Hindlimb muscle (tissue), 1 donor: ENCODE results near the gene SRD5A1. TPM values are rescaled to one million over a fixed set of nuclear protein-coding genes. Genes with fewer than 3 reads are reported as not detected.
"Not testable (repeated sequence)": the region's sequence is repeated elsewhere in the genome, so short reads cannot be mapped to it uniquely, and the experiment has no call there.

Experiments used
- DNase-seq: peaks from one replicate; pipeline ENCODE4 v3.0.0-alpha.2; 2013
- polyA plus RNA-seq: library from polyadenylated mRNA; unstranded; fragments of 120-200 nt; gene quantifications from one replicate; pipeline ENCODE4 v1.2.1, GENCODE V29; 2013; ENCODE audit not compliant: insufficient read length

The SRD5A1 gene
- polyA plus RNA-seq, 1 donor: 13.7 TPM

DNA sequence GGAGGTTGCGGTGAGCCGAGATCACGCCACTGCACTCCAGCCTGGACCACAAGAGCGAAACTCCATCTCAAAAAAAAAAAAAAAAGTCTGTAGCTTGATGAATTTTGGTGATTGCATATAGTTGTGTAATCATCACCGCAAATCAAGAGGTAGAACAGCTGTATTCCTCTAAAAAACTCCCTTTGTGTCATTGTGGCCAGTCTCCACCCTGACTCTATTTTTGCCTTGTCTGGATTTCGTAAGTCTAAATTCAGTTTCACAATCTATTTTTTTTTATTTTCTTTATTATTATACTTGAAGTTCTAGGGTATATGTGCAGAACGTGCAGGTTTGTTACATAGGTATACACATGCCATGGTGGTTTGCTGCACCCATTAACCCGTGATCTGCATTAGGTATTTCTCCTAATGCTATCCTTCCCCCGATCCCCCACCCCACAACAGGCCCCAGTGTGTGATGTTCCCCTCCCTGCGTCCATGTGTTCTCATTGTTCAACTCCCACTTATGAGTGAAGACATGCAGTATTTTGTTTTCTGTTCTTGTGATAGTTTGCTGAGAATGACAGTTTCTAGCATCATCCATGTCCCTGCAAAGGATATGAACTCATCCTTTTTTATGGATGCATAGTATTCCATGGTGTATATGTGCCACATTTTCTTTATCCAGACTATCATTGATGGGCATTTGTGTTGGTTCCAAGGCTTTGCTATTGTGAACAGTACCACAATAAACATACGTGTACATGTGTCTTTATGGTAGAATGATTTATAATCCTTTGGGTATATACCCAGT lies 12.5 kb downstream of the SRD5A1 start:
- DNase-seq: not testable (repeated sequence)

- DNase-seq: no peak
Observed at GRCh38 chr5:6649186-6649585, 15.9 kb downstream of the SRD5A1 start.

DNA sequence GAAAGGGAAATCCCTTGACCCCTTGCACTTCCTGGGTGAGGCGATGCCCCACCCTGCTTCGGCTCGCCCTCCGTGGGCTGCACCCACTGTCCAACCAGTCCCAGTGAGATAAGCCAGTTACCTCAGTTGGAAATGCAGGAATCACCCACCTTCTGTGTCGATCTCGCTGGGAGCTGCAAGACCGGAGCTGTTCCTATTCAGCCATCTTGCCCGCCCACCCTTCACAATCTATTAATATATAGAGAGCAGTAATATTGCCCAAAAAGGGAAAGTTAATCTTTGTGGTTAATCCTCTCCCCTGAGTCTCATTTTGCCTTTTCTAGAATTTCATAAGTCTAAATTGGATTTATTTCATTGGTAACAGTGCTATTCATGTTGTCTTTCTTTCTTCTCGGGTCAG lies 16.4 kb downstream of the SRD5A1 start:
- no peak for DNase-seq

- no peak for DNase-seq
Observed at GRCh38 chr5:6652025-6652424, 18.8 kb downstream of the SRD5A1 start.

- DNase-seq: no peak
Observed at GRCh38 chr5:6655432-6655831, 22.2 kb downstream of the SRD5A1 start.

DNA sequence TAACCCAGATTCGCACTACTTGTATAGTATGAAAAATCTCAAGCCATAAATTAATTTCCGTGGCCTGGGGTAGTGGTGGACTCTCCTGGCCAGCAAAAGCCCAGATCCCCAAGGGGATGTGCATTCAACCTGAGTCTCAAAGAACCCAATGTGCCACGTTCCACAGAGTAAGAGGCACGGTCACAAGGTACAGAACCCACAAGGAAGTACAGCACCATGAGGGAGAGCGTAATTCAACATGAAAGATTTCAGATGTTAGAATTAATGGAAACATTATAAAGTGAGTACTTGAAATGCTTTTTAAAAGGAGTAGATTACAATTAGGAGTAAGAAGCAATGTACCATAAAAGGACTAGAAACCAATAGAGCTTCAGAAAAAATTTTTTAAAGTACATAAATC lies 23.4 kb downstream of the SRD5A1 start:
- no peak for DNase-seq

DNA sequence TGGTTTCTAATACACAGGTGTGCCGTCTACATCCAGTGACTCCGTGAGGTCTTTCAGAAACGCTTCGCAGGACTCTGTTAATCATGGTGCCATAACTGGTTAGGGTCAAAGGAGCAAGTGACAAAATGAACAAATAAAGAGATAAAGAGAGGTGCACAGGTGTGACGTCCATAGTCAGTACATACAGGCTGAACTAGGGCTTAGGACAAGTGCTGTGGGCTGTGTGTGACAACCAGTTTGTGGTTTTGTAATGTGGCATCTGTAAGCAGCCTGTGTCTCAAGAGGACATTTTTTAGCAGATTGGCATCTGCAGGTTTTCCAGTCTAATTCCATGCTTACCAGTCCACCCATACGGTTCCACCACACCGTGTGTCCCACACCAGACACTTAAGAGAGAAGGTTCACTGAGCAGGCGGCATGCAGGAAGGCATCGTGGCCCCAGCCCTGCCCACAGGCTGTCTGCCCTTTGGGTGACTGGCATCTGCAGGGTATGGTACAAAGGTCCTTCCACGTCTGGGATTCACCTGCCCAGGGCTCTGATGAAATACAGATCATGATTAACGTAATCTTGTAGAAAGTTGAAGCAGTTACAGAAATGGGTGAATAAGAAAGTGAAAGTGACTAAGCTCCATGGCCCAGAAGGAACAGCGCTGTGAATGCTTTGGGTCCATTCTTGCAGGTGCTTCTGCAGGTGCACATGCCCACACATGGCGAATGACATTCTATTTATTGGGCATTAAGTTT lies 26.9 kb downstream of the SRD5A1 start:
- no peak for DNase-seq

GRCh38 chr5:6660688-6661087 lies 27.4 kb downstream of the SRD5A1 start:
- DNase-seq: no peak

GRCh38 chr5:6666762-6667161 lies 33.5 kb downstream of the SRD5A1 start:
- no peak for DNase-seq

DNA sequence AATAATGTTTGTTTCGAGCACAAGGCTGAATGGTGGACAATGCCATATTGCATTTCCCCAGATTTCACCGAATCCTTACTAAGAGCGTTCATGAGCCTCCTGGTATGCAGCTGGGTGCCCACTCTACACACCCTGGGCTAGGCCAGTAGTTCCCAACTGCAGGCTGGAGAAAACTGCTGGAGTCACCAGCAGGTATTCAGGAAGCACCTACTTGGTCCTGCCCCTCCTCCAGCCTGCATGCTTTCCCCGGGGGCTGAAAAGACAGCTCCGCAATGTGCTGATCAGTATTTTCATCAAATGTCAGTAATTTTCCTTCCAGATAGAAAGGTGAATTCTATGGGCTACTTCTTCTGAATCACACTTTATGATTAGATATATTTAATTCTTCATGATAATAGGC lies 34.4 kb downstream of the SRD5A1 start:
- no peak for DNase-seq

GRCh38 chr5:6668717-6669116 lies 35.5 kb downstream of the SRD5A1 start:
- not testable (repeated sequence) for DNase-seq

DNA sequence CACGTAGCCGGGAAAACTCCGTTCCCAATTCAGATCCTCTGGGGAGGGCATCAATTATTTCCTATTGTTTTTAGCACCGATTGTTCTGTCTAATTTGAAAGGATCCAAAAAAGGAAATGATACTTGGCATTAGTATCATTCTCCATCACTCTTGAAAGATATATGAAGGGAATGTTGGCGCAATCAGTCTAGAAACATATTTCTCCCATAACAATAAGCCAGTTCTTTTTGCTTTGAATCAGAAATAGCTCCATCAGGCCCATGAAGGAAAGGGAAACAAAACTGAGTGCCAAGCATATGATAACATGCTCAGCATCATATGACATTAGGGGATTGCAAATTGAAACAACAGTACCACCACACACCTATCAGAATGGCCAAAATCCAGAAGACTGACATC lies 39.8 kb downstream of the SRD5A1 start:
- no peak for DNase-seq

- DNase-seq: no peak
Observed at GRCh38 chr5:6673963-6674362, 40.7 kb downstream of the SRD5A1 start.

GRCh38 chr5:6674421-6674820 lies 41.2 kb downstream of the SRD5A1 start:
- no peak for DNase-seq

DNA sequence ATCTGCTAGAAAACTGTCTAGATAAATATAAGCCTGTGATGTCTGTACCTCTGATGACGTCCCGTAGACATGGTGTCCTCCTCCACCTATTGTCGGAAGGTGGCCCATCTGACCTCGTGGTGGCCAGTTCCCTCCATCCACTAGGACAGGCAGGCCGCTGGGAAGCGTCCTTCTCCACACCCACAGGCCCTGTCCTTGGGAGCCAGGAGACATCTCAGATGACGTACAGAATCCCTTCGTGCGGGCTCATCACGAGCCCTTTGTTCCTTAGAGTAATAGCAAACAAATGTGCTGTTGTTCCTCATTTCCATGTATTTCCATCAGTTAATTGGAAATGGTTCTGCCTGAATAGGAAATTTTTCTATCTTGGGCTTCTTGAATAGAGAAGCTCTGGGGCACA lies 41.6 kb downstream of the SRD5A1 start:
- DNase-seq: no peak

DNA sequence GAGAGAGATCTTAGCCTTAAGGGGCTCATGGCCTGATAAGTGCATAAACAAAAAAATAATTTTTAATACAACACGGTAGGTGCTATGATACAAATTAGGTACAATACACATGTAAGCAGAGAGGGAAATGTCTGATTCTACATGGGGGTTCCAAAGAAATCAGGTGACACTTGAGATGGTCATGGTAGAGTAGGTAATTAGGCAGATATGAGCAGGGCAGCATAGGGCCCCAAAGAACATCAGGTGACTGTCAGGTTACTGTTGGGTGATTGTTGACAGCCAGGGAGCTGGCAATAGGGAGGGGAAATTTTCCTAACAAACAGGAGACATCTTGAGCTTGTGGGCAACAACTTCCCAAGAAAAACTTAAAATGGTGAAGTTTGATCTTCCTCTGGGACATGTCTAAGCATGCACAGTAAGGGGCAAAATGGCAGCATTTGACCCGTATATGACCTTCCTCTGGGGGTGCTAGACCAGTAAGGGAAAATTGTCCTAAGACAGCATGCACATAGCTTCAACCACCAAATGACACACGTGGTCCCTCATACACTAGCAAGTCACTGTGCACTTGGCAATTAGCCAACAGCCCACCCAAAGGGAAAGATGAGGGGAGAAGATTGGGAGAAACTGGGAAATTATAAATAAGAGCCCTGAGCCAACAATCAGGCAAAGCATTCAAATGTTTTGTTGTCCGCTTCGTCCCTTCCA lies 42.7 kb downstream of the SRD5A1 start:
- DNase-seq: no peak

DNA sequence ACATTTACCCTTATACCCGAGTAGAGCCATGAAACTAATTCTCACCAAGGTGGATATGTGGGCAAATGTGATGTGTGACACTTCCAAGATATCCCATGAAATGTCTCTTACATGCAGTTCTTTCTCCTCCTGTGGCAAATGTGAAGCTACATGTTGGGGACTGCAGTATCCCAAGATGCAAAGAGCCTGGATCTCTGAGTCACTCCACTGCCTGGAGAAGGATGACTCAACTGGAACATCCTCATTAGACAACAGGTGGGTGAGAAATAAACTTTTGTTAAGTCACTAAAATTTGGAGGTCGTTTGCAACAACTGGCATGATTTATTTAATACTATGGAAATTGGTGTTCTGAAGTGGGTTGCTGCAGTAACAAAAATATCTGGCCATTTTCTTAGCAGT lies 43.5 kb downstream of the SRD5A1 start:
- no peak for DNase-seq

DNA sequence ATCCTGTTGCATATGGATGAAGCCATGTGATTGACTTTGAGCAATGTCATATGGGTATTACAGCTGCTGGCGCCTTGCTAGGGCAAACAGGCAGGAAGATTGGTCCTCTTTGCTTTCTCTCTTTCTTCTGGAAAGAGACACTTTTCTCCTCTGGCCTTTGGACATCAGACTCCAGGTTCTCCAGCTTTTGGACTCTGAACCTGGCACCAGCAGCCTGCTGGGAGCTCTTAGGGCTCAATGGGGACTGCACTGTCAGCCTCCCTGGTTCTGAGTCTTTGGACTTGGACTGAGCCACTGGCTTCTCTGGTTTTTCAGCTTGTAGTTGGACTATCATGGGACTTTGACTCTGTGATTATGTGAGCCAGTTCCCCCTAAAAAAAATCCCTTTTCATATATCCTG lies 45.1 kb downstream of the SRD5A1 start:
- DNase-seq: no peak

DNA sequence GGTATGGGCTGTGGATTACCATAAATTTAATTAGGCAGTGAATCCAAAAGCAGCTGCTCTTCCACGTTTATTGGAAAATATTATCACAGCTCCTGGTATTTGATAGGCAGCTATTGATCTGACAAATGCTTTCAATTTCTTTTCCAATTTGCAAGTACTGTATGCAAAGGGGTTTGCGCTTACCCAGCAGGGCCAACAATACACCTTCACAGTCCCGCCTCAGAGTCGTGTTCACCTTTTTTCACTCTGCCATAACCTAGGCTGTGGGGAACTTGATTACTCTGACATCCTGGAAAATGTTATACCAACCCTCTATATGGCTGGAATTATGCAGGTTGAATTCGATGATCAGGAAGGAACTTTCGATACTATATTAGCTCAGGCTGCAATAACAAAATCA lies 47.7 kb downstream of the SRD5A1 start:
- no peak for DNase-seq

DNA sequence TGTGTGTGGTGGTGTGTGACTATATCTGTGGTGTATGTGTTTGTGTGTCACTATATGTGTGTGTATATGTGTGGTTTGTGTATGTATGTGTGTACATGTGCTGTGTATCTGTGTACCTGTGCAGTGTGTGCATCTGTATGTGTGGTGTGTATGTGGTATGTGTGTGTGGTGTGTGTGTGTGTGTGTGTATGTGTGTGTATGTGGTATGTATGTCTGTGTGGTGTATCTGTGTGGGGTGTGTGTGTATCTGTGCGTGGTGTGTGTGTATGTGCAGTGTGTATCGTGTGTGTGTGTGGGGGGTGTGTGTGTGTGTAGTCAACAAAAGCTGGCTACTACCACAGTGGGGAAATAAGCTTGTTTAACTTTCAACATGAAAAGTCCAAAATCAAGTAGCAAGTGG lies 48.4 kb downstream of the SRD5A1 start:
- no peak for DNase-seq

DNA sequence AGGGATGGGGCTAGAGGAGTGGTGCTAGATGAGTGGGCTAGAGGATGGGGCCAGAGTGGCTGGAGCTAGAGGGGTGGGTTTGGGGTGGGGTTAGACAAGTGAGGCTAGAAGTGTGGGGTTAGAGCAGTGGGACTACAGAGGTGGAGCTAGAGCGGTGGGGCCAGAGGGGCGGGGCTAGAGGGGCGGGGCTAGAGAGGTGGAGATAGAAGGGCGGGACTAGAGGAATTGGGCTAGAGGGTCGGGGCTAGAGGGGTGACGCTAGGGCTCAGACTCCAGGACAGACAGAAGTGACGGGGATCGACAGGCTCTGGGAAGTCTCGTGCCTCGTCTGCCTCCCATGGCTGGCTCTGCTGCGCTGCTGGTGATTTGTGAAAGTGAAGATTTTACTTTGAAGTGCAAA lies 49.0 kb downstream of the SRD5A1 start:
- no peak for DNase-seq

GRCh38 chr5:6683241-6683640 lies 50.0 kb downstream of the SRD5A1 start:
- DNase-seq: no peak

DNA sequence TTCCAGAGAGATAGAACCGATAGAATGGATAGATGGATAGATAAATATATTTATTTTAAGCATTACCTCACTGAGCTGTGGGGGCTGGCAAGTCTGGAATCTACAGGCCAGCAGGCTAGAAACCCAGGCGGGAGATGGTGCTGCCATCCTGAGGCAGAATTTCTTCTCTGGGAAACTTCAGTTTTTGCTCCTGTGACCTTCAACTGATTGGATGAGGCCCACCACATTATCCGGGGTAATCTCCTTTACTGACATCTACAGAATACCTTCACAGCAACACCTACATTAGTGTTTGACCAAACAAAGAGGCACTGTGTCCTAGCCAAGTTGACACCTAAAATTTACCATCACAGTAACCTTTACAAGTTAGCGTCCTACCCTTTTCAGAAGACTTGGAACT lies 50.8 kb downstream of the SRD5A1 start:
- DNase-seq: no peak

DNA sequence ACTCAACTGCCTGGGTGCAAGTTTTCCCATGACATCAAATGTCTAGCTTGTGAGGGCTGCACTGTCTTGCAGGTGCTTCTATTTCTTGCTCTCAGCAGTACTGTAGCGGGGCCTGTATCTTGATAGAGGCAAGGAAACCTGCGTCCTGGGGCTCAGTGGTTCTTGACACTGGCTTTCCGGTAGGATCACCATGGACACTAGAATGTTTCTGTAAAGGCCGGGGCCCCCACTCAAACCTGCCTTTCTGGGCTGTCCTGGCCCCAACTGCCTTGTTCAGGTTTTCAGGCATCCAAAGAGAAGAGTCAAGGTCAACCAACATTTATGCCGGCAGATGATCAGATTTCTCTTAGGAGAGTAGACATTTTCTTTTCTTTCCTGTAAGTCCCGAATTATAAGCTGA lies 53.3 kb downstream of the SRD5A1 start:
- DNase-seq: no peak
